Osteoblast (primary cell): ENCODE measurements around the gene ABCC1. TPM values are rescaled to one million over a fixed set of nuclear protein-coding genes. Genes with fewer than 3 reads are reported as not detected.

Source experiments
- DNase-seq: peaks from one replicate; pipeline ENCODE4 v3.0.0; 2011; ENCODE audit warnings: low spot score, mixed read lengths; ENCODE audit not compliant: insufficient read length; ENCODE audit errors: missing footprints
- H2AFZ ChIP-seq: 2 replicates; pipeline ENCODE4 v1.6.0; 2011; ENCODE audit warnings: mild to moderate bottlenecking, low read length
- H3K27ac ChIP-seq: 2 replicates; pipeline ENCODE4 v1.5.1; 2011; ENCODE audit warnings: mild to moderate bottlenecking, low read depth, low read length, moderate library complexity
- H3K27me3 ChIP-seq: 2 replicates; pipeline ENCODE4 v1.6.0; 2012; ENCODE audit warnings: mild to moderate bottlenecking, control low read depth, inconsistent platforms, low read length, moderate library complexity; ENCODE audit not compliant: insufficient read depth
- H3K36me3 ChIP-seq: 2 replicates; pipeline ENCODE4 v1.5.1; 2011; ENCODE audit warnings: mild to moderate bottlenecking, low read length, control low read depth, moderate library complexity; ENCODE audit not compliant: insufficient read depth
- H3K4me1 ChIP-seq: 2 replicates; pipeline ENCODE4 v1.5.1; 2011; ENCODE audit warnings: mild to moderate bottlenecking, low read length, control low read depth, moderate library complexity; ENCODE audit not compliant: insufficient read depth
- H3K4me2 ChIP-seq: 2 replicates; pipeline ENCODE4 v1.6.0; 2011; ENCODE audit warnings: mild to moderate bottlenecking, low read length; ENCODE audit not compliant: insufficient read depth
- H3K4me3 ChIP-seq: fragments of 200-600 bp; sonication (generic); 3 replicates; pipeline ENCODE4 v1.5.1; 2012; ENCODE audit warnings: mild to moderate bottlenecking, low read length, inconsistent platforms; ENCODE audit not compliant: insufficient read depth
- H3K79me2 ChIP-seq: 2 replicates; pipeline ENCODE4 v1.6.0; 2012; ENCODE audit warnings: mild to moderate bottlenecking, low read length, control low read depth, inconsistent platforms; ENCODE audit not compliant: insufficient read depth
- H3K9me3 ChIP-seq: 2 replicates; pipeline ENCODE4 v1.5.1; 2011; ENCODE audit warnings: low read depth, low read length, control low read depth
- H4K20me1 ChIP-seq: 2 replicates; pipeline ENCODE4 v1.6.0; 2012; ENCODE audit warnings: mild to moderate bottlenecking, low read length, control low read depth; ENCODE audit not compliant: insufficient read depth
- CTCF ChIP-seq: IDR thresholded peaks from 2 replicates; pipeline ENCODE4 v1.5.1; 2011; ENCODE audit warnings: mild to moderate bottlenecking, low read depth, low read length, moderate library complexity; ENCODE audit errors: extremely low read depth
- total RNA-seq: library from RNA; depleted of rRNA; stranded (reverse); fragments of >200 nt; gene quantifications from 2 replicates; pipeline ENCODE4 v1.2.3, GENCODE V29; 2012

Gene ABCC1
- total RNA-seq, 1 donor, result 33.7 TPM

GRCh38 chr16:16167927-16168326 lies 218.5 kb downstream of the ABCC1 start:
- Histone ChIP-seq H3K36me3 (no peaks in the 10 kb centered on the region), H2AFZ (no peak overlapping the region), H3K9me3 (no peaks in the 10 kb centered on the region), H3K79me2 (no peaks in the 10 kb centered on the region), H3K4me2 (no peak overlapping the region), H4K20me1 (no peaks in the 10 kb centered on the region), H3K4me1 (no peaks in the 10 kb centered on the region), H3K27ac (no peak overlapping the region), H3K27me3 (peaks cover 6% of the 10 kb centered on the region), H3K4me3 (no peak overlapping the region)
- no peak for TF ChIP-seq CTCF
- DNase-seq, result no peak

GRCh38 chr16:16168431-16168830 lies 219.0 kb downstream of the ABCC1 start:
- H3K36me3 ChIP-seq, result no peaks in the 10 kb centered on the region
- H4K20me1 ChIP-seq, result no peaks in the 10 kb centered on the region
- no peak overlapping the region for H3K4me3 ChIP-seq
- no peak overlapping the region for H3K27ac ChIP-seq
- DNase-seq, result no peak
- peaks cover 2% of the 10 kb centered on the region for H3K27me3 ChIP-seq
- H3K9me3 ChIP-seq, result no peaks in the 10 kb centered on the region
- H3K4me1 ChIP-seq, result no peaks in the 10 kb centered on the region
- no peak overlapping the region for H3K4me2 ChIP-seq
- no peaks in the 10 kb centered on the region for H3K79me2 ChIP-seq
- H2AFZ ChIP-seq, result no peak overlapping the region
- TF ChIP-seq CTCF, result no peak

- TF ChIP-seq CTCF, result no peak
- Histone ChIP-seq H3K9me3 (no peaks in the 10 kb centered on the region), H3K4me3 (no peak overlapping the region), H3K79me2 (no peaks in the 10 kb centered on the region), H3K27ac (no peak overlapping the region), H3K4me1 (no peaks in the 10 kb centered on the region), H3K36me3 (no peaks in the 10 kb centered on the region), H3K27me3 (no peaks in the 10 kb centered on the region), H4K20me1 (no peaks in the 10 kb centered on the region), H2AFZ (no peak overlapping the region), H3K4me2 (no peak overlapping the region)
- DNase-seq, result no peak
Observed at GRCh38 chr16:16169615-16170014, 220.2 kb downstream of the ABCC1 start.

- H3K27ac ChIP-seq, result no peak overlapping the region
- TF ChIP-seq CTCF, result no peak
- no peak overlapping the region for H3K4me2 ChIP-seq
- DNase-seq, result no peak
- no peaks in the 10 kb centered on the region for H3K36me3 ChIP-seq
- H3K4me3 ChIP-seq, result no peak overlapping the region
- H3K79me2 ChIP-seq, result no peaks in the 10 kb centered on the region
- H3K9me3 ChIP-seq, result no peaks in the 10 kb centered on the region
- H3K4me1 ChIP-seq, result no peaks in the 10 kb centered on the region
- H2AFZ ChIP-seq, result no peak overlapping the region
- H3K27me3 ChIP-seq, result no peaks in the 10 kb centered on the region
- no peaks in the 10 kb centered on the region for H4K20me1 ChIP-seq
Observed at GRCh38 chr16:16171332-16171919, 222.0 kb downstream of the ABCC1 start.
